Measurements from ENCODE around the gene C1QTNF8.

Gene C1QTNF8

DNA sequence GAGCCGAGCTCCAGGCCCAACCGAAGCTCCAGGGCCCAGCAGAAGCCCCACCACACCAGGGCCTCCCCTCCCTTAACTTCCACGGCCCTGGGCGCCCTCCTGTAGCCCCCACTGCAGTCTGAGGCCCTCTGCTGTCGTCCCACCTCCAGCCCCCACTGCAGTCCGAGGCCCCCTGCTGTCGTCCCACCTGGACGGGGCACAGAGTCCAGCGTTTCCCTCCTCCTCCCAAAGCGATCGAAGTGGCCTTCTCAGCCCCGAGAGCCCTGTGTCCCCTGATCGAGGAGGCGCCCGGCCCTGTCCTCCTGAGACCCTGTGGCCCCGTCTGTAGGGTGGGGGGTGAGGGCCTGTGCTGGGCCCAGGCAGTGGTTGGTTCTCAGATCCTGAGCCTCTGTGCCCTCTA lies 31.1 kb upstream of the C1QTNF8 start:
- DNase-seq (ENCODE audit: low spot score) = no peak

DNA sequence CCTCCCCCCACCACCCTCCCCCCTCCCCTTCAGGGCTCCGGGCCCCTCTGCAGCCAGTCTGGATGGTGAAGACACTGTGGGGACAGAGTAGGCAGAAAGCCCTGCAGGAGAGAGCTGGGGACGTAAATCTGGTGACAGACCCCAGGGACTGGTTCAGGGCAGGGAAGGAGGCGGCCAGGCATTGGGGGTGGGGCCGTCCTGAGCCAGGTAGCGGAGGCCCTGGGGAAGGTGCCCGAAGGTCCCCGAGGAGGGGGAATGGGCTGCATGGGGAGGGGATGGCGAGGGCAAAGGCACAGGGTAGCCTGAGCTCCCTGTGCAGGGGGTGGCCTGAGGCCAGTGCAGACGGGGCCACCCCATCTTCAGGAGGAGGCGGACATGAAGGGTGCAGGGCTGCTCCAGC lies 30.5 kb upstream of the C1QTNF8 start:
- DNase-seq (ENCODE audit: low spot score) = no peak

DNA sequence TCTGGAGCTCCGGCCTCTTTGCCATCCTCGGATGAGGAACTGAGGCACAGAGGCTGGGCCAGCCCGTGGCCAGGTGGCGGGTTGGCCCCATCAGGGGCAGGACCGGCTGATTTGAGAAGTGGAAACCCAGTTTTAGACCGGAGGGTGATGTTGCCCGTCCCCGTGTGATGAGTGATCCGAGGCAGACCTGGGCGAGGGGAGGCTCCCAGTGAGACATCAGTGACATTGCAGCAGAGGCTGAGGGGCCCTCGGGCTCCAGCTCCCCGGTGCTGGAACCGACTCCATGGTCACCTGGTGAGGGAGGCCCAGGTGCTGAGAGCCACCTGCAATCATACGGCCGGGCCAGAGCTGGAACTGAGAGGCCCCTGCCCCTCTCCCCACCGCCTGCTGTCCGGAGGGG lies 30.0 kb upstream of the C1QTNF8 start:
- no peak for DNase-seq (ENCODE audit: low spot score)

DNA sequence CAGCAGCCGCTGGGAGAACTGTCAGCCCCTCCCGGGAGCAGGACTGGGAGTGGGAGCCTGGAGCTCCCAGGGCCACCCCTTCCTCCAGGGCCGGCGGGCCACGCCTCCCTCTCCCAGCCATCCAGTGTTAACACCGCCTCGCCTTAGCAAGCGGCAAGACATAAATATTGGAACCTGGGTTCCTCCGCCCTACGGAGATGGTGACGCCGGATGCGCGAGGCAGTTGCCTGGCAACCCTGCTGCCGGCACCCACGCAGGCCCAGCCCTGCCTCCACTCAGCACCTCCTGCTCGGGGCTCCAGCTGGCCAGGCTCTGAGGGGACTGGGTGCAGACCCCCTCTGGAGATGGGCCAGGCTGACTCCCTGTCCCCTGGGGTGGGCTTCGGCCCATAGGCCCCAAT lies 29.4 kb upstream of the C1QTNF8 start:
- DNase-seq (ENCODE audit: low spot score) = peak; percentile 4

DNA sequence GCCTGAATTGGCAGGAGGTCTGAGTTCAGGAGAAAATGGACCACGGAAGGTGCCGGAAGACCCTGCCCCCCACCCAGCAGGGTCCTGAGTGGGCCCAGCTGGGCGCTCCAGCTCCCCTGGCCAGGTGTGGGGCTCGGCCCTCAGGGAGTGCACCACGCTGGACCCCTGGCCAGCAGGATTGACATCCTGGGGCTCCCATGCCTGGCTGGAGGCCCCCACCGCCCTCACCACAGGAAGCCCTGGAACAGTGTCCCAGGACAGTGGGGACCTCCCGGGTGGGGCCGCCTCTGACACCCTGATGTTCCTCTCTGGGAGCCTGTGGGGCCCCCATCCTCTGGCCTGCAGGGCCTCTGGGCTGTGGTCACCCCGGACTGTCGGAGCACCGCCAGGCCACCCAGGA lies 28.8 kb upstream of the C1QTNF8 start:
- no peak for DNase-seq (ENCODE audit: low spot score)

DNA sequence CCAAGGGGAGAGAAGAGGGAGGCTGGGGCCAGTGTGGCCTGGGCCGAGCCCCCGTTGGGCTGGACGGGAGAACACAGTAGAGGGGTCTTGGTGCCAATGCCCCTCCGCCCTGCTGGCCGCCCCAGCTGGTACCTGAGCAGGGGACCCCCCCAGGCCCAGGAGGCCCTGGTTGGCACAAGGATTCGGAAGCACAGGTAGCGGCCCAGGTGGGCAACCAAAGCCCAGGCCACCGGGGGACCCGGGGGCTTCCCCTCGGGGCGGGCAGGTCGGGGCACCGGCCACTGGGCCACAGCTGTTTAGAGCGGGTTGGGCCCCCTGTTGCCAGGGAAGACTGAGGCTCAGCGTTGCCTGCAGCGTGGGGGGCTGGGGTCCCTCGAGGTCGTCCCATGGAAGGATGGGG lies 28.2 kb upstream of the C1QTNF8 start:
- no peak for DNase-seq (ENCODE audit: low spot score)

DNA sequence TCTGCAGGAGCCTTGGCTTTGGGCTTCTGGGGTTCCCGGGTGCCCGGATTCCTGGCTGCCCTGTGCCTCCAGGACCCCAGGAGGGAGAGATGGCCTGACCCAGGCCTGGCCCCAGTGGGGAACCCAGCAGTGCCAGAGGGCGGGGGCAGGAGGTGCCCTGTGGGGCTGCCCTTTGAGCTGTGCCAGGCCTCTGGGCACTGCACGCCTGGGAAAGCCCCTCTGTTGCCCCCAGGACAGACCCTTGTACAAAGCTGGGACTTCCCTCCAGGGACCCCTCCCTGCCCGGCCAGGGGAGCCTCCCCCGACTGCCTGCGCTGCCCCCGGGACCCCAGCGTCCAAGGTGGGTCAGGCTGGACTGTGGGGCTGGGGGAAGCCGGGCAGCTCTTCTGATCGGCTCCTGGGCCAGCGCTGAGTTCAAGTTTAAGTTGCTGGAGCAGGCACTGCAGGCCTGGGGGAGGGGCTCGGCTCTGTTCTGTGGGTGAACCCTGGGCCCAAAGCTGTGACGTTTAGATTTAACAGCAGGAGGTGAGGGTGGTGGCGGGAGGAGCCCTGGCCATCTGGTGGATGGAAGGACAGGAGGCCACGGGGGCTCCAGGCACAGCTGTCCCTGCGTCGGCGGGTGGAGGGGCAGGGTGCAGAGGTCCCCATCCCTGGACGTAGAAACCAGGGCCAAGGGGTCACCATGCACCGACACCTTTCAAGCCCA lies 27.6 kb upstream of the C1QTNF8 start:
- no peak for DNase-seq (ENCODE audit: low spot score)

DNA sequence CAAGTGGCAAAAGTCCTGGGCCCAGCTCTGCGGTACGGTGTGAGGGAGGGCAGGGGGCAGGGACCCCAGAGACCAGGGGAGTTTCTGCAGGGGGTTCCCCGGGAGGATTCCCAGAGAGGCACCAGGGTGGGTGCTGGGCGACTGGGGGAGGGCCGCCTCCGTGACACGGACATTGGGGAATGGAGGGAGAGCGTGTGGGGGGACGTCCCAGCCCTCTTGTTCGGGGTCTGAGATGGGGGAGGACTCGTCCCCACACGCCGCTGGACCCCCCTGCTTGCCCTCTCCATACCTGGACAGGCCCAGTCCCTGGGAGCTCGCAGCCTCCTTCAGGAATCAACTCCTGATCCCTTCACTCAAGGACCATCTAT lies 26.3 kb upstream of the C1QTNF8 start:
- no peak for DNase-seq (ENCODE audit: low spot score)

DNA sequence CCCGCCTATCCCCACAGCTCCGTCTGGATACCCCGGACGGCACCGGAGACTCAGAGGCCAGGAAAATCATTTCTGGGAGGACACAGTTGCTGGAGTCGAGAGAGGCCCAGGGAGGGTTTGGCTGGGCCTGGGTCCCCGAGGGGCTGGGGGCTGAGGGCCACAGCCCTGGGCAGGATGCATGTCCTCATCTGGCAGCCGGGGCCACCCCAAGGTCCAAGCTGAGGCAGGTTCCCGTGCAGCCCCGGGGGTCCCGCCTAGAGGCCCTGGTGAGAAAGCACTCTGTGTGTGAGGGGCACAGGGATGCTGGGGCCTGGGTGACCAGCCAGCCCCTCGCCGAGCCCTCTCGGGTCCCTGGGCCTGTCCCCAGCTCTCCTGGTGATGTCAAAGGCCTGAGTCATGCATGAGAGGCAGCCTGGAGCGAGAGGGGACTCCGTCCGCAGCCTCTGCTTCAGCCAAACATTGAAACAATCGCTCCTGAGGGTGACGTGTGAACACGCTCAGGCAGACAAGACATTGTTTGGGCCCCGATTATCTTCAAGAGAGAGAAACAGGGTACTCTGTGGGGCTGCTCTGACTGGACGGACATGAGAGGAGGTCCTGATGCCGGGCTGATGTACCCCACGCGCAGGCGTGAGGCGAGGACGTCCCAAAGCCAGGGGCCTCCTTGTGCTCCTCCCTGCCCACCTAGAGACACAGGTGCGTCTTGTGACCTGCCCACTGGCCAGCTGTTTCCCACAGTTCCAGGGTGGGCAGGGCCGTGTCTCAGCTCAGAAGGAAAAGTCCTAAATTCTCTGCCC lies 25.8 kb upstream of the C1QTNF8 start:
- DNase-seq (ENCODE audit: low spot score) = no peak

DNA sequence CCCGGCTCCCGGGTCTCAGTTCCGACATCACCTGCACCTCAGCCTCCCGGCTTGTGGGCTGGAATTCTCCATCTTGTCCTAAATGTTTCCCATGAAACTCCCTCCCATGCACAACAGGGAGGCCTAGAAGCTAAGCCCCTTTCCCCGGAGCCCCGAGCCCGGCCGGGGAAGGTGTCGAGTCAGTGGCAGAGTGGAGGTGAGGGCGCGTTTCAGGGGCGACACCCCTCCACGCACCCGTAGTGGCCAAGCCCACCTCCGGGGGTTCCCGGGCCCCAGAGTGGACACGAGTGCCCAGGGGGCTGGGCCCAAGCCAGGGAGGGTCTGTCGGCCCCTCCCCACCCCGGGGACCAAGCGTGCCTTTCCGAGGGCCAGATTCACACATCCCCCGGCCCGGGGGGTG lies 25.0 kb upstream of the C1QTNF8 start:
- DNase-seq (ENCODE audit: low spot score) = no peak

DNA sequence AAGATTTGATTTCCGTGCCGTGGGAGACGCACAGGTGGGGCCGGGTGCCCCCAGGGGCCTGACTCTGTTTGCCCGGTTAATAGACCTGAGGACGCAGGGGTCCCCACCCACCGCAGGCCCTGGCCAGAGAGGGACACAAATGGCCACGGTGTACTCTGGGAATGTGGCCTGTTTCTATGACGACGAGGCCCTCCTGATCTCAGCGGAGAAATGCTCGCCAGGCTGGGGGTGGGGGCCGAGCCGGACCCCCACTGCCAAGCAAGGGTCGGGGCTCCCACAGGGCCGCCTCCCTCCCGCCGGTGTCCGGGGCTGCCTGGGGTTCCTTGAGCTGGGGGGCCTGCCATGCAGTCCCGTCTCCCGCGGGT lies 24.5 kb upstream of the C1QTNF8 start:
- no peak for DNase-seq (ENCODE audit: low spot score)

DNA sequence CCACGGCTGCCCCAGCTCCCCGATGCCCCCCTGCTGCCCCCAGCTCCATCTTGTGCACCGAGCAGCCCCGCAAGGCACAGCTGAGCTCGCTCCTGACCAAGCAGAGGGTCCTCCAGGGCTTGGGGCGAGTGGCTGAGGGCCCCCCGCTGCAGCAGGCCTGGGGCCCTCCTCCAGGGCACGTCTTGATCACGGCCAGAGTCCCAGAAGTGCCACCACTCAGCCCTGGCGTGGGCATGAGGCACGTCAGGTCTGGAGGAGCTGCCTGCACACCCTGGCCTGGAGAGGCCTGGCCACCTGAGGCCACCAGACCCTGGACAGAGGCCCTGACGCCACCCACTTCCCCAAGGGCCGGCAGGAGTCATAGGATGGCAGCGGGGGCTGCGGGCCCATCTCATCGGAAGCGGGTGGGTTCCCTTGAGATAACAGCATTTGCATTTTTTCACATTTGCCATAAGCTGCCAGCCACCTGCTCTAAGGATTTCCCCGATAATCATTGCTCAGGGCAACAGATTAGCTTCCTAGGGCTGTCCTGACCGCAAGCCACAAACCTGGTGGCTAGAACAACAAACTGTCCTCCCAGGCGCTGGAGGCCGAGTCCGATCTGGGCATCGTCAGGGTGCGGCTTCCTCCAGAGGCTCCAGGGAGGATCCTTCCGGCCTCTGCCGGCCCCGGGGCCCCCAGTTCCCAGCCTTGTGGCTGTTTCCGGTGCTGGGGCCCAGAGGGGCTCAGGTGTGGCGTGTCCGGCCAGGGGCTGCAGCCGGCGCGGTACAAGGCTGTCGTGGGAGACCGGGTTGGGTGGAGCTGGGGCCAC lies 23.9 kb upstream of the C1QTNF8 start:
- no peak for DNase-seq (ENCODE audit: low spot score)

DNA sequence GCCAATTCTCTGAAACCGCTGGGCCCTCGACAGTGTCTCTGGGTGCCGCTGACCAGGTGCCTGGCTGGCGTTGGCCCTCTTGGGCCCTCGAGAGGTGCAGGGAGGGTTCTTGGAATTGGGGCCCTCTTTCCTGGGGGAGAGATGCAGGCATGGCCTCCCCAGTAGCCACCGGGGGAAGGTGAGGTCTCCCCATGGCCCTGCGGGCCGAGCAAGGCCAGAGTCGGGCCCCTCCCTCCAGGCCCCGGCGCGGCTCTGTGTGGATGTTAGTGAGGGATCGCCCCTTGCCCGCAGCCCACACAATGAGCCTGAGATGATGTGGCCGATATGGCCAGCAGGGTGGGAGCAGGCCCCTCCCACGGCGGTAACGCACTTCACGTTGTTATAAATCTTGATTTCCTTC lies 23.1 kb upstream of the C1QTNF8 start:
- no peak for DNase-seq (ENCODE audit: low spot score)

DNA sequence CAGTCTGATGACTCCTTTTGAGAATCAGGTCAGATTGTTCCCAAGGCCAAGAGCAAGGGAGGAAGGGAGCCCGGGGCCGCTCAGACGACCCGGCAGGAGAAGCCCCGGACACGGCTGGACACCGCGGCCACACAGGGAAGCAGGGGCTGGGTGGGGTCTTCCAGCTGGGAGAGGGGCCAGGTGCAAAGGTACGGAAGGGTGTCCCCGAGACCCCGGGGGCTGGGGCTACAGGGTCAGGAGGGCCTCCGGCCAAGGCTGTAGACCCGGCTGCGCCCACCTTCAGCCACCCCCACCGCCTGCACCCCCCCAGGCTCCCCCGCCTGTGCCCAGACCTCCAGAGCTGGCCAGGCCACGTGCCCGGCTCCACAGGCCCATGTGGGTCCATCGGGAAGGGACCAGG lies 21.9 kb upstream of the C1QTNF8 start:
- no peak for DNase-seq (ENCODE audit: low spot score)

DNA sequence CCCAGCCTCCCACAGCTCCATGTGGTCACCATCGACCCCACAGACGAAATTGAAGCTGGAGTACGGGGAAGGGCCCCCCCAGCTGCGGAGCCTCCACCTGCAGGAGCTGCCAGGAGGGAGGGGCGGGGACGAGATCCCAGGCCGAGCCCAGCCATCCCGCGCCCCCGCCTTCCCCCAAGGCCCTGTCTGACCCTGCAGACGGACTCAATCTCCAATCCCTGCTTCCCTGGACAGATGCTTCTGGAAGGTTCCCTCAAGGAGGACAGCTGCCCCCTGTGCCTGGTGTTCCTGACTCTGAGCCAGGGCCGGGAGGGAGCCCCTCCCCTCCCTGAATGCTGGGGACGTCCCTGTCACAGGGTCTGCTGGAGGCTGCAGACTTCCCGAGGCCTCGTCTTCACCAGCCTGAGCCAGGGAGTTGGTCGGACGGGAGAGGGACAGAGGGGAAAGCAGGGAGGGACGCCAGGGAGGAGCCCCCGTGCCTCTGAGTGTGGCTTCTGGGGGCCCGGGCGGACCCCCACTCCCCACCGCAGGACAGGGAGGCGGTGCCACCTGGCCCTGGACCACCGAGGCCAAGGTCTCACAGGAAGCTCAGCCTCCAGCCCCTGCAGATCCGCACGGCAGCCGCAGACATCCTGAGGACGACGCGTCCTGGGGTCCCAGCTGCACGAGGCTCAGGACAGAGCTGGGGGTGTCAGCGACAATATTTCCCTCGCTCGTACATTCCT lies 21.3 kb upstream of the C1QTNF8 start:
- no peak for DNase-seq (ENCODE audit: low spot score)

DNA sequence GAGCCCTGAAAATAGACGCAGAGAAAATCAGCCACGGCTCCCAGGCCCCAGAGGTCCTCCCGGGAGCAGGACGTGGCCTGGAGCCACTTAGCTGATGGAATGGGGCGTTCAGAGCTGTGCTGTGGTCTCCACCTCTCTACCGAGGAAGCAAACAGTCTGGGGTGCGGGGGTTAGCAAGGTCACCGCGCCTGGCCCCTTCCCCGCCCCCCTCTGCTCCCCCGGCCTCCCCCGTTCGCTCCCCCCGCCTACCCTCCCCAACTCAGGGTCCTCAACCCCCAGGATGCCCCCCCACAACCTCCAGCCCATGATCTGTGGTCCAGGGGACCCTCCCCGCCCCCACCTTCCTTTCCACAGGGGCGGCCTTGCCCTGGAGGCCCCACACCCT lies 20.6 kb upstream of the C1QTNF8 start:
- DNase-seq (ENCODE audit: low spot score) = no peak

DNA sequence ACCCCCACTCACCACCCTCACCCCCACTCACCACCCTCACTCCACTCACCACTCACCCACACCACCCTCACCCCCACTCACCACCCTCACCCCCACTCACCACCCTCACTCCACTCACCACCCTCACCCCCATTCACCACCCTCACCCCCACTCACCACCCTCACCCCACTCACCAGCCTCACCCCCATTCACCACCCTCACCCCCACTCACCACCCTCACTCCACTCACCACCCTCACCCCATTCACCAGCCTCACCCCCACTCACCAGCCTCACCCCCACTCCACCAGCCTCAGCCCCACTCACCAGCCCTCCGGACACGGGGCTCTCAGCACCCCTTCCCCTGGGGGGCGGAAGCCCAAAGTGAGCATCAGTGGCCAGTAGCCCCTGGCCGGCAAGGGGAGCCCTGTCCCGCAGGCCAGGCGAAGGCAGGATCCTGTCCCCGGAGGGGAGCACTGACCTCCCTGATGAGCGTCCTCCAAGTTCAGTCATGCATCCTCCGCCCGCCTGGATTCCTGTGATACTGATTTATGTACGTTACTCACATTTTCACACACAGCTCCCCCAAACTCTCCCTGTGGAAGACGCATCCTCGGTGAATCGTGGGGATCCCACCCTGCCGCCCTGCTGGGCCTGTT lies 18.0 kb upstream of the C1QTNF8 start:
- DNase-seq (ENCODE audit: low spot score) = no peak

DNA sequence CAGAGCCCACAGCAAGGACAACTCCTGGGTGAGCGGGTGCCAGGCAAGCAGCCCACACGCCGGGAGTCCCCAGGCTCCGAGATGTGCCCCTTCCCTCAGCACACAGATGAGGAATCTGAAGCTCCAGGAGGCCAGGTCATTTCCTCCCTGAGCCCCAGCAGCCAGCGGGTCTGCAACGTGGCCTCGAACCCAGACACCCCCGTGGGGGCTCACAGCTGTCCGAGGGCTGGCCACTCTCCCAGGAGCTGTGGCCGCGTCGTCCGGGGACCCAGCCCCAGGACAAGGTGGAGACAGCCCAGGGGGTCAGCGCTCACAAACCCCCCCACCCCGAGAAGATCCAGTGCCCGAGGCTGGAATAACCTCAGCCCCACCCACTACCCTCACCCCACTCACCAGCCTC lies 17.4 kb upstream of the C1QTNF8 start:
- DNase-seq (ENCODE audit: low spot score) = no peak

DNA sequence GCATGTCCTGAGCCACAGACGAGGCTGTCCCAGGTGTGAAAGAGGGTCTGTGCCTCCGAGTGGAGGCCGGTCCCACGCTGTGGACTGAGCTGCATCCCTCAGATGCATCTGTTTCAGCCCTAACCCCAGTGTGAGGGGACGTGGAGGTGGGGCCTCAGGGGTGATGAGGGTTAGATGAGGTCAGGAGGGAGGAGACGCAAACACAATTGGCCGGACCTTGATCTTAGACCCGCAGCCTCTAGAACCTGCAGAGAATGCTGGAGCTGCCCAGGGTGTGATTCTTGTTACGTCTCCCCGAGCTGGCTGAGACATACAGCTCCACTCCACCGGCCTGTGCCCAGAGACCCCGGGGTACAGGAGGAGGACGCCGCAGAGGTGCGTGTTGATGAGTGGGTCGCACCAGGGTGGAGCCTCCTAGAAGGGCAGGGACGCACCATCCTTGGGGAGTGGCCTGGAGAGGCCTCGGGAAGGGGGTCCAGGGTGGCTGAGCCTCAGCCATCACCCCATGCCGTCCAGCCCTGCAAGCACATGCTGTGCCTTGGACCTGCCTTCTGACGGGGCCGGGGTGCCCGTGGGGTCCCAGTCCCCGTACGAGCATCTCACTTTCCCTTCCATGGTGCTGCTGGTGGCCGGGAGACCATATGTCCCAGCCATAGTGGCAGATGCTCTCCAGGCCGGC lies 16.6 kb upstream of the C1QTNF8 start:
- DNase-seq (ENCODE audit: low spot score) = no peak

DNA sequence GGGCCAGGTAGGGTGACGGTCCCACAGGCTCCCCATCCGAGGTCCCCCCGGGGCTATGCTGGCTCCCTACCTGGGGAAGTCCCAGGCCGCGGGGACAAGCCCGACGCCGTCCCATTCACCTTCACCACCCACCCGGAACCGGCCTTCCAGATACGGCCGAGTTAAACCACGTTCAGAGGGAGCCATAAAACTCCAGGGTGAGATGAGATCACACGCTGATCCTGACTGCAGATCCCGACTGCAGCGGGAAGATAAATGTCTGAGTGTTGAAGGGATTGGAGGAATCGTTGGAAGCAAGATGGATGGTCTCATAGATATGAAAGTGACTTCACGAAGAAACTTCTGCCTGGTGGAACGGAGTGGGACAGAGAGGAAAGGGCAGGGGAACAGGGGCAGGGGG lies 13.6 kb upstream of the C1QTNF8 start:
- peak; percentile 51 for DNase-seq (ENCODE audit: low spot score)

All from kidney tubule cell (primary cell).